GM20431 (cell line): ENCODE data around the gene C1QTNF4.
"Not testable (repeated sequence)": the region's sequence is repeated elsewhere in the genome, so short reads cannot be mapped to it uniquely, and the experiment has no call there.

ENCODE experiments used
- in situ Hi-C: fragments of 300-500 bp; cut with MseI, MboI; formaldehyde crosslinking; loops from one replicate; pipeline ENCODE4 v1.15.0; 2020; ENCODE audit warnings: low sequenced_read_pairs; ENCODE audit not compliant: unreplicated experiment

Gene C1QTNF4

GRCh38 chr11:47593934-47594855 lies at the start of gene C1QTNF4:
Gene C1QTNF4, minus strand, starts transcription at chr11:47594411. Its CDS starts 3,601 bp downstream, at chr11:47590810.
- in situ Hi-C loops, result no loop called here

GRCh38 chr11:47642099-47642855 lies 48.1 kb upstream of the C1QTNF4 start, which contains the start of gene MTCH2:
Gene MTCH2, minus strand, starts transcription at chr11:47642559. Its CDS starts 94 bp downstream, at chr11:47642465.
- in situ Hi-C loops, result no loop called here

GRCh38 chr11:47641600-47642098 lies 47.4 kb upstream of the C1QTNF4 start:
- in situ Hi-C loops, result no loop called here

GRCh38 chr11:47640506-47640905 lies 46.3 kb upstream of the C1QTNF4 start:
- in situ Hi-C loops, result not testable (repeated sequence)

GRCh38 chr11:47636331-47636730 lies 42.1 kb upstream of the C1QTNF4 start:
- in situ Hi-C loops, result not testable (repeated sequence)

GRCh38 chr11:47631473-47631872 lies 37.3 kb upstream of the C1QTNF4 start:
- in situ Hi-C loops, result no loop called here

GRCh38 chr11:47628026-47628425 lies 33.8 kb upstream of the C1QTNF4 start:
- in situ Hi-C loops, result no loop called here

GRCh38 chr11:47626234-47626633 lies 32.0 kb upstream of the C1QTNF4 start:
- in situ Hi-C loops, result no loop called here

GRCh38 chr11:47620836-47621378 lies 26.7 kb upstream of the C1QTNF4 start:
- in situ Hi-C loops, result no loop called here

GRCh38 chr11:47617417-47617809 lies 23.2 kb upstream of the C1QTNF4 start:
- in situ Hi-C loops, result no loop called here

- in situ Hi-C loops, result no loop called here
Observed at GRCh38 chr11:47616726-47617416, 22.7 kb upstream of the C1QTNF4 start.

GRCh38 chr11:47615249-47615648 lies 21.0 kb upstream of the C1QTNF4 start:
- in situ Hi-C loops, result no loop called here

GRCh38 chr11:47611348-47611794 lies 17.2 kb upstream of the C1QTNF4 start:
- in situ Hi-C loops, result no loop called here

GRCh38 chr11:47609675-47610074 lies 15.5 kb upstream of the C1QTNF4 start:
- in situ Hi-C loops, result no loop called here

GRCh38 chr11:47607380-47607779 lies 13.2 kb upstream of the C1QTNF4 start:
- in situ Hi-C loops, result no loop called here

- in situ Hi-C loops, result no loop called here
Observed at GRCh38 chr11:47606731-47607130, 12.5 kb upstream of the C1QTNF4 start.

- in situ Hi-C loops, result no loop called here
Observed at GRCh38 chr11:47605921-47606320, 11.7 kb upstream of the C1QTNF4 start.

- in situ Hi-C loops, result no loop called here
Observed at GRCh38 chr11:47603295-47603694, 9.1 kb upstream of the C1QTNF4 start.

- in situ Hi-C loops, result no loop called here
Observed at GRCh38 chr11:47599902-47600301, 5.7 kb upstream of the C1QTNF4 start.

GRCh38 chr11:47595967-47596366 lies 1.8 kb upstream of the C1QTNF4 start:
- in situ Hi-C loops, result no loop called here
